Osteoblast (primary cell): Measurements from ENCODE around the gene FSHR. TPM values are rescaled to one million over a fixed set of nuclear protein-coding genes. Genes with fewer than 3 reads are reported as not detected.

ENCODE experiments used
- DNase-seq: peaks from one replicate; pipeline ENCODE4 v3.0.0; 2011; ENCODE audit warnings: low spot score, mixed read lengths; ENCODE audit not compliant: insufficient read length; ENCODE audit errors: missing footprints
- H2AFZ ChIP-seq: 2 replicates; pipeline ENCODE4 v1.6.0; 2011; ENCODE audit warnings: mild to moderate bottlenecking, low read length
- H3K27ac ChIP-seq: 2 replicates; pipeline ENCODE4 v1.5.1; 2011; ENCODE audit warnings: mild to moderate bottlenecking, low read depth, low read length, moderate library complexity
- H3K27me3 ChIP-seq: 2 replicates; pipeline ENCODE4 v1.6.0; 2012; ENCODE audit warnings: mild to moderate bottlenecking, control low read depth, inconsistent platforms, low read length, moderate library complexity; ENCODE audit not compliant: insufficient read depth
- H3K36me3 ChIP-seq: 2 replicates; pipeline ENCODE4 v1.5.1; 2011; ENCODE audit warnings: mild to moderate bottlenecking, low read length, control low read depth, moderate library complexity; ENCODE audit not compliant: insufficient read depth
- H3K4me1 ChIP-seq: 2 replicates; pipeline ENCODE4 v1.5.1; 2011; ENCODE audit warnings: mild to moderate bottlenecking, low read length, control low read depth, moderate library complexity; ENCODE audit not compliant: insufficient read depth
- H3K4me2 ChIP-seq: 2 replicates; pipeline ENCODE4 v1.6.0; 2011; ENCODE audit warnings: mild to moderate bottlenecking, low read length; ENCODE audit not compliant: insufficient read depth
- H3K4me3 ChIP-seq: fragments of 200-600 bp; sonication (generic); 3 replicates; pipeline ENCODE4 v1.5.1; 2012; ENCODE audit warnings: mild to moderate bottlenecking, low read length, inconsistent platforms; ENCODE audit not compliant: insufficient read depth
- H3K79me2 ChIP-seq: 2 replicates; pipeline ENCODE4 v1.6.0; 2012; ENCODE audit warnings: mild to moderate bottlenecking, low read length, control low read depth, inconsistent platforms; ENCODE audit not compliant: insufficient read depth
- H3K9me3 ChIP-seq: 2 replicates; pipeline ENCODE4 v1.5.1; 2011; ENCODE audit warnings: low read depth, low read length, control low read depth
- H4K20me1 ChIP-seq: 2 replicates; pipeline ENCODE4 v1.6.0; 2012; ENCODE audit warnings: mild to moderate bottlenecking, low read length, control low read depth; ENCODE audit not compliant: insufficient read depth
- total RNA-seq: library from RNA; depleted of rRNA; stranded (reverse); fragments of >200 nt; gene quantifications from 2 replicates; pipeline ENCODE4 v1.2.3, GENCODE V29; 2012
- TF ChIP-seq, protein P1 (sequence below): IDR thresholded peaks from 2 replicates; pipeline ENCODE4 v1.5.1; 2011; ENCODE audit warnings: mild to moderate bottlenecking, low read depth, low read length, moderate library complexity; ENCODE audit errors: extremely low read depth

Gene FSHR
- total RNA-seq, 1 donor: 0.36 TPM

DNA sequence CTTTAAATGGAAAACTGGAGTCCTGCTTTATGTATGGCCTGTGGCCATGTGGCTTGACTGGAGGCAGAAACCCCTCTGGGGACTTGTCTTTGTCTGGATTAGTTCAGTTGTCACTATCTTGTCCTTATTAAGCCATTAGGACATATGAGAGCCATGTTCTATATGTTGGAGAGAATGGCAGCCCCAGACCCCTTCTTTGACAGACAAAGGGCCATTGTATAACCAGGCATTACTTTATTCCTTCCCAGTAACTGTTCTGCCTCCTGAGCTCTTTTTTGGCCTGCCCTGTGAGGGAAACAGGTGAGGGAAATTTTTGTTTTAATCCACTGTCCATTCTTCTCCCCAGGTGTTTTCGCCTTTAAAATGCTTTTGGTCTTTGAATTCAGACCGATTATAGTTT, 43.3 kb downstream of the FSHR start:
- no peak overlapping the region for H3K27ac ChIP-seq
- no peaks in the 10 kb centered on the region for H3K79me2 ChIP-seq
- no peaks in the 10 kb centered on the region for H4K20me1 ChIP-seq
- H3K27me3 ChIP-seq: no peaks in the 10 kb centered on the region
- H3K36me3 ChIP-seq: no peaks in the 10 kb centered on the region
- no peak overlapping the region for H3K4me3 ChIP-seq
- TF ChIP-seq, protein P1, sequence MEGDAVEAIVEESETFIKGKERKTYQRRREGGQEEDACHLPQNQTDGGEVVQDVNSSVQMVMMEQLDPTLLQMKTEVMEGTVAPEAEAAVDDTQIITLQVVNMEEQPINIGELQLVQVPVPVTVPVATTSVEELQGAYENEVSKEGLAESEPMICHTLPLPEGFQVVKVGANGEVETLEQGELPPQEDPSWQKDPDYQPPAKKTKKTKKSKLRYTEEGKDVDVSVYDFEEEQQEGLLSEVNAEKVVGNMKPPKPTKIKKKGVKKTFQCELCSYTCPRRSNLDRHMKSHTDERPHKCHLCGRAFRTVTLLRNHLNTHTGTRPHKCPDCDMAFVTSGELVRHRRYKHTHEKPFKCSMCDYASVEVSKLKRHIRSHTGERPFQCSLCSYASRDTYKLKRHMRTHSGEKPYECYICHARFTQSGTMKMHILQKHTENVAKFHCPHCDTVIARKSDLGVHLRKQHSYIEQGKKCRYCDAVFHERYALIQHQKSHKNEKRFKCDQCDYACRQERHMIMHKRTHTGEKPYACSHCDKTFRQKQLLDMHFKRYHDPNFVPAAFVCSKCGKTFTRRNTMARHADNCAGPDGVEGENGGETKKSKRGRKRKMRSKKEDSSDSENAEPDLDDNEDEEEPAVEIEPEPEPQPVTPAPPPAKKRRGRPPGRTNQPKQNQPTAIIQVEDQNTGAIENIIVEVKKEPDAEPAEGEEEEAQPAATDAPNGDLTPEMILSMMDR: no peak
- H3K9me3 ChIP-seq: no peaks in the 10 kb centered on the region
- no peak overlapping the region for H2AFZ ChIP-seq
- DNase-seq: no peak
- no peak overlapping the region for H3K4me2 ChIP-seq
- H3K4me1 ChIP-seq: no peaks in the 10 kb centered on the region

DNA sequence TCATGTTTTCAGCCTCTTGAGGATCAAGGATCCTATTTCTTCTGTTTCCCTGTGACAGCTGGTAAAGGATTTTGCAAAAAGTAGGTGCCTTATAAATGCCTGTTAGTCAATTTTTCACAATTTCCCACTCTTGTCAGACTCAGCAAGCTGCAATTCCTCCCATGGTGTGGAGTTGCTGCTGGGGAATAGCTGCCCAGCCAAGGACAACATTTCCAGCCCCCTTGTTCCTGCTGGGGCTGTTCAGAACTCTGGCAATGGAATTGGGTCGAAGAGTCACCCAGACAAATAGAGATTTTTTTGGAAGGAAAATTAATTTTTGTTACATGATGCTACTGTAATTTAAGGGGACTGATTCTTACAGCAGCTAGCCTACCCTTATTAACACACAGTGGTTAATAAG, 43.7 kb downstream of the FSHR start:
- no peaks in the 10 kb centered on the region for H3K9me3 ChIP-seq
- no peak overlapping the region for H3K4me3 ChIP-seq
- no peak overlapping the region for H3K27ac ChIP-seq
- H3K36me3 ChIP-seq: no peaks in the 10 kb centered on the region
- H3K4me2 ChIP-seq: no peak overlapping the region
- H2AFZ ChIP-seq: no peak overlapping the region
- no peaks in the 10 kb centered on the region for H3K4me1 ChIP-seq
- H4K20me1 ChIP-seq: no peaks in the 10 kb centered on the region
- TF ChIP-seq, protein P1: no peak
- H3K79me2 ChIP-seq: no peaks in the 10 kb centered on the region
- no peak for DNase-seq
- H3K27me3 ChIP-seq: no peaks in the 10 kb centered on the region

DNA sequence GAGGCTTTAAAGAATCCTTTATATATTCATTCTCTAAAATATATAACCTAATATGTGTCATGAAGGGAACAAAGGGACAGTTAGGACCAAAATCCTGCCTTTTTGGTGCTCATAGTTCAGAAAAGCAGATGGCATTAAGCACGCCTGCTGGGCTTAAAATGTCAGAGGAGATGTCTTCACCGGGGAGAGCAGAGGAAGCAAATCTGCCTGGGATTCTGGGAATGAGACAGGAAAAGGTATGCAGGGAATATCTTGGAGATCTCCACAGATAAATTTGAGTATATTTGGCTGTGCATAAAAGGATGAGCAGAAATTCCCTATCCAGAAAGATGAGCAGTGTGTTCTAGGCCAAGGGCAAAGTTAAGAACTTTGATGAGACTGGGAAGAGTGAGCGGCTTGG, 45.5 kb downstream of the FSHR start:
- Histone ChIP-seq H3K4me1 (no peaks in the 10 kb centered on the region), H3K79me2 (no peaks in the 10 kb centered on the region), H3K4me3 (no peak overlapping the region), H3K27me3 (no peaks in the 10 kb centered on the region), H2AFZ (no peak overlapping the region), H3K9me3 (no peaks in the 10 kb centered on the region), H3K36me3 (no peaks in the 10 kb centered on the region), H4K20me1 (no peaks in the 10 kb centered on the region), H3K4me2 (no peak overlapping the region), H3K27ac (no peak overlapping the region)
- no peak for DNase-seq
- TF ChIP-seq, protein P1: no peak

DNA sequence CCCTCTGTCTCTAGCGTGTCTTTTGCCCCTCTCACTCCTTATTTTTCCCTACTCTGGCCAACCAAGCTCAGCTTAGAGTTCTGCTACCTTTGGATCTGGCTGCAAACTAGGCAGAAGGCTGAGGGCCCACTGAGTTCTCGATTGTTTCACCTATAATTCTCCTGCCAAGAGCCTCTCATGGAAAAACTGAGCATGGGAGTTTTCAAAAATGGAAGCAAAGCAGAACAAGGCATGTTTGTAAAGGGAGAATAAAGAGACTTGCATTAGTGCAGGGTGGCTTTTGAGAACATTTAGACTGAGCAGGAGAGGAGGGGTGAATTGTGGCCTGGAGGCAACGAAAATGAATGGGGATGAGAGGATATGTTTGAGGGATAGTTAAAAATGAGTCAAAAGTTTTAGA, 45.9 kb downstream of the FSHR start:
- Histone ChIP-seq H3K9me3 (peaks cover under 1% of the 10 kb centered on the region), H3K4me2 (no peak overlapping the region), H4K20me1 (no peaks in the 10 kb centered on the region), H3K27me3 (no peaks in the 10 kb centered on the region), H3K4me3 (no peak overlapping the region), H3K36me3 (no peaks in the 10 kb centered on the region), H3K4me1 (no peaks in the 10 kb centered on the region), H2AFZ (no peak overlapping the region), H3K27ac (no peak overlapping the region), H3K79me2 (no peaks in the 10 kb centered on the region)
- TF ChIP-seq, protein P1: no peak
- no peak for DNase-seq
